GM12864 (cell line): ENCODE results near the gene GFRA1.

ENCODE experiments used
- DNase-seq: peaks from one replicate; pipeline ENCODE4 v3.0.0-alpha.2; 2011; ENCODE audit warnings: low read depth
- H3K4me3 ChIP-seq: 2 replicates; pipeline ENCODE4 v1.5.1; 2011; ENCODE audit warnings: mild to moderate bottlenecking, low read depth, low read length, control low read depth
- TF ChIP-seq, protein P1 (sequence below): IDR thresholded peaks from 2 replicates; pipeline ENCODE4 v1.5.1; 2011; ENCODE audit warnings: low read depth, mild to moderate bottlenecking, moderate library complexity, low read length, control low read depth, inconsistent platforms; ENCODE audit errors: missing control alignments

Gene GFRA1, protein sequence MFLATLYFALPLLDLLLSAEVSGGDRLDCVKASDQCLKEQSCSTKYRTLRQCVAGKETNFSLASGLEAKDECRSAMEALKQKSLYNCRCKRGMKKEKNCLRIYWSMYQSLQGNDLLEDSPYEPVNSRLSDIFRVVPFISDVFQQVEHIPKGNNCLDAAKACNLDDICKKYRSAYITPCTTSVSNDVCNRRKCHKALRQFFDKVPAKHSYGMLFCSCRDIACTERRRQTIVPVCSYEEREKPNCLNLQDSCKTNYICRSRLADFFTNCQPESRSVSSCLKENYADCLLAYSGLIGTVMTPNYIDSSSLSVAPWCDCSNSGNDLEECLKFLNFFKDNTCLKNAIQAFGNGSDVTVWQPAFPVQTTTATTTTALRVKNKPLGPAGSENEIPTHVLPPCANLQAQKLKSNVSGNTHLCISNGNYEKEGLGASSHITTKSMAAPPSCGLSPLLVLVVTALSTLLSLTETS

DNA sequence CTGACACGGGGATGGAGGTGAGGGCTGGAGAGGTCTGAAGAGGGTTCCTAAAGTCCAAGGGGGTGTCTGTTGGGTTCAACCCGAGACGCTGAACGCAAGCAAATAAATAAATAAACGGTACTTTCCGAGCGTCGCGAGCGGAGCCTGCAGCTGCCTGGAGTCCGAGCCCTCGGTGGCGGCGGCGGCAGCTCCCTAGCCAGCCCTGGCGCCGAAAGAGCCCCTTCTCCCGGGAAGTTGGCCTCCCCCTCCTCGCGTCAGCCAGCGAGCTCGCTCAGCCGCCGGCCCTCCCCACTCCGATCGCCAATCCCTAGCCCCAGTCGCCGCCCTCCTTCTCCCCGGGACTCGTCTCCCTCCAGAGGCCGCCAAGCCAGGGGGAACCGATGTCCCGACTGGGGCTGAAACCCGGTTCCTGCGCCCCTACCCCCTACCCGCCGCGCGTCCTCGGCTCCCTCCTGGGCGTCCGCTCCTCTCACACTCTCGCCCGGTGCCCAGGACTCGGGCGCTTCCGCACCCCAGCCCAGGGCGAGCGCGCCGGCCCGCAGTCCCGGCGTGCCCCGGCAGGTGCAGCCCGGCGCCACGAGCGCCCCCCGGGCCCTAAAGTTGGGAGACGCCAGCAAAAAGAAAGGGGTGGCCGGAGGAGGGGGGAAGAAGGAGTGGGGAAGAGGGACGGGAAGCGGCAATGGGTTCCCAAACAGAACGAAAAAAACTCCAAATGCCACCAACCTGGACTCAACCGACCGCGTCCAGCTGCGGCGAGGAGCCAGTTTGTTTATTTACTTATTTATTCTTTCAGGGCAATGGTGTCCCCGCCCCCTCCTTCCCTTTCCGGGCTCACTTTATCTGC lies at the start of gene GFRA1:
Gene GFRA1 (minus strand): TSS at position 767 of the 844 bp plus-strand sequence. CDS start 1,177 bp downstream, outside the sequence.
- DNase-seq = no peak
- peak within 1 kb of the TSS; percentile 21; the same call in 1 of the 2 replicates for H3K4me3 ChIP-seq
- TF ChIP-seq, protein P1, sequence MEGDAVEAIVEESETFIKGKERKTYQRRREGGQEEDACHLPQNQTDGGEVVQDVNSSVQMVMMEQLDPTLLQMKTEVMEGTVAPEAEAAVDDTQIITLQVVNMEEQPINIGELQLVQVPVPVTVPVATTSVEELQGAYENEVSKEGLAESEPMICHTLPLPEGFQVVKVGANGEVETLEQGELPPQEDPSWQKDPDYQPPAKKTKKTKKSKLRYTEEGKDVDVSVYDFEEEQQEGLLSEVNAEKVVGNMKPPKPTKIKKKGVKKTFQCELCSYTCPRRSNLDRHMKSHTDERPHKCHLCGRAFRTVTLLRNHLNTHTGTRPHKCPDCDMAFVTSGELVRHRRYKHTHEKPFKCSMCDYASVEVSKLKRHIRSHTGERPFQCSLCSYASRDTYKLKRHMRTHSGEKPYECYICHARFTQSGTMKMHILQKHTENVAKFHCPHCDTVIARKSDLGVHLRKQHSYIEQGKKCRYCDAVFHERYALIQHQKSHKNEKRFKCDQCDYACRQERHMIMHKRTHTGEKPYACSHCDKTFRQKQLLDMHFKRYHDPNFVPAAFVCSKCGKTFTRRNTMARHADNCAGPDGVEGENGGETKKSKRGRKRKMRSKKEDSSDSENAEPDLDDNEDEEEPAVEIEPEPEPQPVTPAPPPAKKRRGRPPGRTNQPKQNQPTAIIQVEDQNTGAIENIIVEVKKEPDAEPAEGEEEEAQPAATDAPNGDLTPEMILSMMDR = no peak

DNA sequence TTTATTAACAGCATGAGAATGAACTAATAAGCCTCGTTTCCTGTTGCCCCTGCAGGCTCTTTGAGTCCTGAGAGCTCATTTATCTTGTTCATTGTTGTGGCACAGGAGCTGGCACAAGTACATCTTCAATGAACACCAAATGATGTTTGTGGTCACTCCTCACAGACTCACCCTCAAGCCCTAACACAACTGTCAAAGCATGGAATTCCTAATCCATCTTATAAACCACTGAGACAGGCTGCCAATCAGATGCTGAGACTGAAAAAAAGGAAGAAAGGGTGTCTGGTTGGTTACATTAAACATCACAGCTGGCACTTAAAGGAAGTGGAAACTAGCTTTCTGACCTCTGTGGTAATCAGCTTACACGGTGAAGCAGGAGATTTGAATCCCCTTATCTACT lies 43.5 kb upstream of the GFRA1 start:
- TF ChIP-seq, protein P1 = no peak
- DNase-seq = no peak
- no peak overlapping the region for H3K4me3 ChIP-seq

DNA sequence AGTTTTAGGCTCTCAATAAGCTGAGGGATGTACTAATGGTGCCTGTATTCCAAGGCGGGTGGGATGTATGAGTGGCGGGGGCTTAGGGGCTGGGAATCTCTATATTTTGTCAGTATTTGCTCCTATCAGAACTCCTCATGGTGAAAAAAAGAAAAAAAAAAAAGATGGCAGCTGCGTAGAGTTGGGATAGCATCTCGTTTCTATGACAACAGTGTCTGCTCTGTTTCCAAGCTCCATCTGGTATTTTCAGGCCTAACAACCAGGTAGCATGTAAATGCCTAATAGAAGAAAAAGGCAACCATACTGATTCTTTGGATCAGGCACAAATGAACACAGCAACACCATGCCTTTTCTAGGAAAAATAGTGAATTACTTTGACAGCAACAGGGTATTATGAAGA lies 39.5 kb upstream of the GFRA1 start:
- TF ChIP-seq, protein P1 = no peak
- no peak overlapping the region for H3K4me3 ChIP-seq
- no peak for DNase-seq

DNA sequence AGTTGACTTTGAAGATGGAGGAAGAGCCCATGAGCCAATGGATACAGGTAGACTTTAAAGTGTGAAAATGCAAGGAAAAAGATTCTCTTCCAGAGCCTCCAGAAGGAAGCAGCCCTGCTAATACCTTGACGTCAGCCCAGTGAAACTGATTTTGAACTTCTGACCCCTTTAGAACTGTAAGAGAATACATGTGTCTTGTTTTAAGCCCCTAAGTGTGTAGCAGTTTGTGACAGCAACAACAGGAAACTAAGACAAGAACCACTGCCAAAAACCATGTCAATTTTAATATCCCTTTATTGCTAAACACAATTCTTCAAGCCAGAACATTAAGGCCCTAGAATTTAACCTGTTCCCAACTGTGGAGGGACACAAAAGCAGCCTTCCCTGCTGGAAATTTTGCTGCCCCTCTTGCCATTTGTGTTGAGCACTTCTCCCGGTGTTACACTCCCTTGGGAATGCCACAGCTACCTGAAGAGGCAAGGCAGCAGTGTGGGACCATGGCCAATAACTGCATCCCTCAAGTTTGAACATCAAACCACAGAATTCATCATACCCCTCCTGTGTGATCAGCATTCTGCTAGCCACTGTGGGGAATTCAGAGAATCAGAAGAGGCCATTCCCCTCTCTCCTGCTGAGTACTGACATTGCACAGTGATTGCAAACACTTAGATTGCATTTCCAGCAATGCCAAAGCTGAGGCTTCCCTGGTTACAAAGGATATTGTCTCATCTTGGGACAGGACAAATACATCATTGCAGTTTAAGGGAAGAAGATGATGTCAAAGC lies 38.9 kb upstream of the GFRA1 start:
- DNase-seq = no peak
- TF ChIP-seq, protein P1 = no peak

DNA sequence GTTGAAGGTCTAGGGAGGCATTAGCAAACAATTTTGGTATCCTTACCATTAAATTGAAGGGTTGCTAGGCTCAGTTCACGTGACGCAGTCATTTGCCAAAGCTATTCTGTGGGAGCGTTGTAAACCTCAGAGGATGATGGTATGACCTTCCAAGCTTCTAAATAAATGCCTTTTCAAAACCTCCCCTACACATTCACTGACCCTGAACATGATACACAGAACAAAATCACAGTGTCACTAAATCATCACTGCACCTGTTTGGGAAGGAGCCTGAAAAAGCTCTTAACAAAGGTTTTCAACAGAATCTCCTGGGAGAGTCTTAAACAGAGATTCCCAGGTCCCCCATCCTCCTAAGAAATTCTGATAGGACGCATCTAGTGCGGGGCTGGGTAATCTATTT lies 38.0 kb upstream of the GFRA1 start:
- no peak for DNase-seq
- TF ChIP-seq, protein P1 = no peak
- no peak overlapping the region for H3K4me3 ChIP-seq

More for the DNA sequence above, 38.9 kb upstream of the GFRA1 start:
- no peak overlapping the region for H3K4me3 ChIP-seq

DNA sequence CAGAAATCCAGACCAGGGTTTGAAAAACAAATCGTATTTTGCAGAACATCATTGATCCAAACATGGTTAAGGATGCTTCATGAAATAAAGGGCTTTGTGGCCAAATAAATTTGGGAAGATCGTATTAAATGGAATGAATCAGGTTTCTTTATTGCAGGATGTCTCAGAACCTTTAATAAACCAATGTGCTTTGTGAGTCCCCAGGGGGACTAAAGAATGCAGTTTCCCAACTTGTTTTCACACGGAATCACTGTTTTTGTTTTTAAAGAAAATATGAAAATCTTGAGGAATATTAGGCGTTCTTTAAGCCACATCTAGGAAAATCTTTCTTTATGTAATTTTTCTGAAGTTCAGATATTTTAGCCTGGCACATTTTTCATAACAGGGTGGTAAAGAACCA lies 34.4 kb upstream of the GFRA1 start:
- DNase-seq = no peak
- TF ChIP-seq, protein P1 = no peak
- no peak overlapping the region for H3K4me3 ChIP-seq
